Measurements from ENCODE around the gene ADD3.
"Not testable (repeated sequence)": the region's sequence is repeated elsewhere in the genome, so short reads cannot be mapped to it uniquely, and the experiment has no call there.

ADD3 gene

GRCh38 chr10:110036640-110037039 is 28.9 kb downstream of the ADD3 start:
- Histone ChIP-seq H2AFZ (ENCODE audit: low read length, unreplicated experiment) (no peak overlapping the region), H3K36me3 (ENCODE audit: insufficient read depth, low read length) (no peaks in the 10 kb centered on the region), H3K27me3 (ENCODE audit: insufficient read depth, low read length) (no peaks in the 10 kb centered on the region), H3K4me3 (ENCODE audit: low read depth, low read length) (no peak overlapping the region), H3K4me1 (ENCODE audit: control insufficient read depth, insufficient read depth, low read length, unreplicated experiment) (peaks cover 39% of the 10 kb centered on the region), H3K79me2 (ENCODE audit: control insufficient read depth, insufficient read depth, low read length, unreplicated experiment) (peaks cover 83% of the 10 kb centered on the region), H3K27ac (ENCODE audit: low read depth, low read length) (no peak overlapping the region)

- H3K4me3 ChIP-seq (ENCODE audit: low read depth, low read length): no peak overlapping the region
- H2AFZ ChIP-seq (ENCODE audit: low read length, unreplicated experiment): no peak overlapping the region
- no peaks in the 10 kb centered on the region for H3K36me3 ChIP-seq (ENCODE audit: insufficient read depth, low read length)
- H3K27ac ChIP-seq (ENCODE audit: low read depth, low read length): no peak overlapping the region
- H3K27me3 ChIP-seq (ENCODE audit: insufficient read depth, low read length): no peaks in the 10 kb centered on the region
- H3K4me1 ChIP-seq (ENCODE audit: control insufficient read depth, insufficient read depth, low read length, unreplicated experiment): peaks cover 34% of the 10 kb centered on the region
- peaks cover 81% of the 10 kb centered on the region for H3K79me2 ChIP-seq (ENCODE audit: control insufficient read depth, insufficient read depth, low read length, unreplicated experiment)
These were observed 31.5 kb downstream of the ADD3 start for GRCh38 chr10:110039254-110039653.

GRCh38 chr10:110040108-110040507 is 32.3 kb downstream of the ADD3 start:
- peaks cover 80% of the 10 kb centered on the region for H3K79me2 ChIP-seq (ENCODE audit: control insufficient read depth, insufficient read depth, low read length, unreplicated experiment)

GRCh38 chr10:110040767-110041478 is 33.1 kb downstream of the ADD3 start:
- Histone ChIP-seq H3K79me2 (ENCODE audit: control insufficient read depth, insufficient read depth, low read length, unreplicated experiment) (peaks cover 75% of the 10 kb centered on the region), H3K4me1 (ENCODE audit: control insufficient read depth, insufficient read depth, low read length, unreplicated experiment) (peaks cover 26% of the 10 kb centered on the region), H3K27me3 (ENCODE audit: insufficient read depth, low read length) (no peaks in the 10 kb centered on the region), H3K27ac (ENCODE audit: low read depth, low read length) (peak overlapping the region; percentile 32; the same call in 1 of the 2 replicates), H3K36me3 (ENCODE audit: insufficient read depth, low read length) (peaks cover 6% of the 10 kb centered on the region; the same call in 1 of the 2 replicates), H2AFZ (ENCODE audit: low read length, unreplicated experiment) (no peak overlapping the region), H3K4me3 (ENCODE audit: low read depth, low read length) (no peak overlapping the region)

More at GRCh38 chr10:110040108-110040507, 32.3 kb downstream of the ADD3 start:
- Histone ChIP-seq H3K4me1 (ENCODE audit: control insufficient read depth, insufficient read depth, low read length, unreplicated experiment) (peaks cover 27% of the 10 kb centered on the region), H3K36me3 (ENCODE audit: insufficient read depth, low read length) (peaks cover 3% of the 10 kb centered on the region; the same call in 1 of the 2 replicates), H3K27me3 (ENCODE audit: insufficient read depth, low read length) (no peaks in the 10 kb centered on the region), H3K4me3 (ENCODE audit: low read depth, low read length) (no peak overlapping the region), H2AFZ (ENCODE audit: low read length, unreplicated experiment) (no peak overlapping the region), H3K27ac (ENCODE audit: low read depth, low read length) (no peak overlapping the region)

GRCh38 chr10:110041479-110041829 is 33.7 kb downstream of the ADD3 start:
- Histone ChIP-seq H2AFZ (ENCODE audit: low read length, unreplicated experiment) (peak overlapping the region; percentile 6), H3K27me3 (ENCODE audit: insufficient read depth, low read length) (no peaks in the 10 kb centered on the region), H3K79me2 (ENCODE audit: control insufficient read depth, insufficient read depth, low read length, unreplicated experiment) (peaks cover 74% of the 10 kb centered on the region), H3K36me3 (ENCODE audit: insufficient read depth, low read length) (peaks cover 7% of the 10 kb centered on the region; the same call in 1 of the 2 replicates), H3K27ac (ENCODE audit: low read depth, low read length) (peak overlapping the region; percentile 32; the same call in 1 of the 2 replicates), H3K4me1 (ENCODE audit: control insufficient read depth, insufficient read depth, low read length, unreplicated experiment) (peaks cover 26% of the 10 kb centered on the region), H3K4me3 (ENCODE audit: low read depth, low read length) (no peak overlapping the region)

GRCh38 chr10:110042181-110042580 is 34.4 kb downstream of the ADD3 start:
- Histone ChIP-seq H3K27ac (ENCODE audit: low read depth, low read length) (no peak overlapping the region), H3K4me3 (ENCODE audit: low read depth, low read length) (no peak overlapping the region), H3K36me3 (ENCODE audit: insufficient read depth, low read length) (peaks cover 8% of the 10 kb centered on the region; the same call in 1 of the 2 replicates), H3K27me3 (ENCODE audit: insufficient read depth, low read length) (no peaks in the 10 kb centered on the region), H3K4me1 (ENCODE audit: control insufficient read depth, insufficient read depth, low read length, unreplicated experiment) (peaks cover 26% of the 10 kb centered on the region), H3K79me2 (ENCODE audit: control insufficient read depth, insufficient read depth, low read length, unreplicated experiment) (peaks cover 67% of the 10 kb centered on the region), H2AFZ (ENCODE audit: low read length, unreplicated experiment) (no peak overlapping the region)

GRCh38 chr10:110042891-110043290 is 35.1 kb downstream of the ADD3 start:
- Histone ChIP-seq H2AFZ (ENCODE audit: low read length, unreplicated experiment) (no peak overlapping the region), H3K4me3 (ENCODE audit: low read depth, low read length) (no peak overlapping the region), H3K27me3 (ENCODE audit: insufficient read depth, low read length) (no peaks in the 10 kb centered on the region), H3K79me2 (ENCODE audit: control insufficient read depth, insufficient read depth, low read length, unreplicated experiment) (peaks cover 66% of the 10 kb centered on the region), H3K27ac (ENCODE audit: low read depth, low read length) (no peak overlapping the region), H3K36me3 (ENCODE audit: insufficient read depth, low read length) (peaks cover 12% of the 10 kb centered on the region; the same call in 1 of the 2 replicates), H3K4me1 (ENCODE audit: control insufficient read depth, insufficient read depth, low read length, unreplicated experiment) (peaks cover 26% of the 10 kb centered on the region)

GRCh38 chr10:110044681-110045080 is 36.9 kb downstream of the ADD3 start:
- Histone ChIP-seq H3K27me3 (ENCODE audit: insufficient read depth, low read length) (no peaks in the 10 kb centered on the region), H3K36me3 (ENCODE audit: insufficient read depth, low read length) (peaks cover 15% of the 10 kb centered on the region; the same call in 1 of the 2 replicates), H3K79me2 (ENCODE audit: control insufficient read depth, insufficient read depth, low read length, unreplicated experiment) (peaks cover 50% of the 10 kb centered on the region), H3K4me3 (ENCODE audit: low read depth, low read length) (no peak overlapping the region), H3K27ac (ENCODE audit: low read depth, low read length) (no peak overlapping the region), H3K4me1 (ENCODE audit: control insufficient read depth, insufficient read depth, low read length, unreplicated experiment) (peaks cover 26% of the 10 kb centered on the region), H2AFZ (ENCODE audit: low read length, unreplicated experiment) (no peak overlapping the region)

GRCh38 chr10:110045772-110046171 is 38.0 kb downstream of the ADD3 start:
- Histone ChIP-seq H3K4me1 (ENCODE audit: control insufficient read depth, insufficient read depth, low read length, unreplicated experiment) (peaks cover 24% of the 10 kb centered on the region), H3K79me2 (ENCODE audit: control insufficient read depth, insufficient read depth, low read length, unreplicated experiment) (peaks cover 48% of the 10 kb centered on the region), H3K27ac (ENCODE audit: low read depth, low read length) (no peak overlapping the region), H3K36me3 (ENCODE audit: insufficient read depth, low read length) (peaks cover 18% of the 10 kb centered on the region; the same call in 1 of the 2 replicates), H3K4me3 (ENCODE audit: low read depth, low read length) (no peak overlapping the region), H3K27me3 (ENCODE audit: insufficient read depth, low read length) (no peaks in the 10 kb centered on the region), H2AFZ (ENCODE audit: low read length, unreplicated experiment) (no peak overlapping the region)

- peaks cover 13% of the 10 kb centered on the region for H3K4me1 ChIP-seq (ENCODE audit: control insufficient read depth, insufficient read depth, low read length, unreplicated experiment)
- not testable (repeated sequence) for H3K27ac ChIP-seq (ENCODE audit: low read depth, low read length); H3K4me3 ChIP-seq (ENCODE audit: low read depth, low read length); H2AFZ ChIP-seq (ENCODE audit: low read length, unreplicated experiment); H3K27me3 ChIP-seq (ENCODE audit: insufficient read depth, low read length)
- peaks cover 20% of the 10 kb centered on the region; the same call in 1 of the 2 replicates for H3K36me3 ChIP-seq (ENCODE audit: insufficient read depth, low read length)
- H3K79me2 ChIP-seq (ENCODE audit: control insufficient read depth, insufficient read depth, low read length, unreplicated experiment): peaks cover 45% of the 10 kb centered on the region
These were observed 40.4 kb downstream of the ADD3 start for GRCh38 chr10:110048145-110048544.

- Histone ChIP-seq H3K4me1 (ENCODE audit: control insufficient read depth, insufficient read depth, low read length, unreplicated experiment) (peaks cover 13% of the 10 kb centered on the region), H3K4me3 (ENCODE audit: low read depth, low read length) (no peak overlapping the region), H3K79me2 (ENCODE audit: control insufficient read depth, insufficient read depth, low read length, unreplicated experiment) (peaks cover 41% of the 10 kb centered on the region), H3K27me3 (ENCODE audit: insufficient read depth, low read length) (no peaks in the 10 kb centered on the region), H2AFZ (ENCODE audit: low read length, unreplicated experiment) (no peak overlapping the region), H3K36me3 (ENCODE audit: insufficient read depth, low read length) (peaks cover 20% of the 10 kb centered on the region; the same call in 1 of the 2 replicates), H3K27ac (ENCODE audit: low read depth, low read length) (no peak overlapping the region)
These were observed 41.0 kb downstream of the ADD3 start for GRCh38 chr10:110048781-110049180.
